HepG2 (cell line): ENCODE measurements around the gene CSNK1E. TPM values are rescaled to one million over a fixed set of nuclear protein-coding genes. Genes with fewer than 3 reads are reported as not detected.
A peak's percentile ranks its signal among the peaks of the same experiment; 100 is the strongest.

ENCODE experiments used
- ATAC-seq: fragments of 200-7000 bp; cut with Tn5 transposase; 3 replicates; pipeline ENCODE4 v1.9.1; 2020; ENCODE audit warnings: mild to moderate bottlenecking, moderate library complexity
- BruUV-seq: library from RNA; stranded (reverse); fragments of 400-500 nt; replicated peaks from 2 replicates; lab custom pipeline; 2021; lab: Mats Ljungman, UMichigan
- CTCF ChIA-PET: fragments of 300-600 bp; formaldehyde crosslinking; extraction: SDS; loops from one replicate; lab custom pipeline; 2021; ENCODE audit warnings: low total read pairs, inconsistent platforms, low intra/inter-chr PET ratio; lab: Yijun Ruan, JAX
- POLR2A ChIA-PET: fragments of 350-600 bp; sonication (Branson Sonifier 250); formaldehyde crosslinking; loops from one replicate; lab custom pipeline; 2020; ENCODE audit warnings: antibody characterized with exemption, inconsistent platforms; lab: Yijun Ruan, JAX
- DNase-seq: peaks from one replicate; pipeline ENCODE4 v3.0.0-alpha.2; 2015; ENCODE audit warnings: low spot score
- FAIRE-seq: peaks from 3 replicates; lab custom pipeline; 2011; peaks lifted over from hg19 to GRCh38; lab: Jason Lieb, UNC
- H2AFZ ChIP-seq: one replicate; pipeline ENCODE4 v1.6.1; 2011; ENCODE audit warnings: low read length, inconsistent platforms
- H3K27ac ChIP-seq: fragments of 300-600 bp; 3 replicates; pipeline ENCODE4 v1.8.0; 2011; ENCODE audit warnings: mixed run types, mild to moderate bottlenecking, mixed read lengths, low read length, inconsistent platforms; ENCODE audit not compliant: insufficient read depth; ENCODE audit errors: extremely low read length
- H3K27me3 ChIP-seq, 2 experiments: fragments of 200-600 bp in 1 of 2; 2 replicates in 1 of 2; 3 replicates in 1 of 2; pipeline versions ENCODE4 v1.6.0 to v1.8.0; 2011; ENCODE audit warnings: low read length in 2 of 2, mild to moderate bottlenecking in 2 of 2, moderate library complexity in 2 of 2, inconsistent platforms in 1 of 2; ENCODE audit not compliant: insufficient read depth in 2 of 2, control insufficient read depth in 1 of 2
- H3K36me3 ChIP-seq, 2 experiments: fragments of 200-600 bp in 1 of 2; replicated peaks in 1 of 2; 2 replicates in 1 of 2; 3 replicates in 1 of 2; pipeline versions ENCODE4 v1.5.1 to v1.8.0; 2011; ENCODE audit warnings: low read length in 2 of 2, inconsistent platforms in 1 of 2; ENCODE audit not compliant: insufficient read depth in 2 of 2, control insufficient read depth in 1 of 2
- H3K4me1 ChIP-seq: 2 replicates; pipeline ENCODE4 v1.5.1; 2012; ENCODE audit warnings: low read length, inconsistent platforms; ENCODE audit not compliant: insufficient read depth
- H3K4me2 ChIP-seq: 2 replicates; pipeline ENCODE4 v1.6.0; 2011; ENCODE audit warnings: low read depth, low read length, inconsistent platforms
- H3K4me3 ChIP-seq, 3 experiments: fragments of 200-600 bp in 1 of 3; sonication (generic), shearing (Covaris generic) in 1 of 3; replicated peaks in 1 of 3; 2 replicates each; pipeline ENCODE4 v1.5.1; 2011 to 2016; ENCODE audit warnings: low read length in 3 of 3, inconsistent platforms in 2 of 3, low read depth in 2 of 3, mild to moderate bottlenecking in 2 of 3, control low read depth in 1 of 3, mixed read lengths in 1 of 3; ENCODE audit not compliant: insufficient read depth in 1 of 3
- H3K79me2 ChIP-seq: one replicate; pipeline ENCODE4 v1.6.1; 2011; ENCODE audit warnings: low read length, inconsistent platforms; ENCODE audit not compliant: insufficient read depth
- H3K9ac ChIP-seq: 2 replicates; pipeline ENCODE4 v1.6.0; 2011; ENCODE audit warnings: mild to moderate bottlenecking, low read depth, low read length, inconsistent platforms; ENCODE audit not compliant: insufficient read depth
- H3K9me3 ChIP-seq: 2 replicates; pipeline ENCODE4 v1.5.1; 2012; ENCODE audit warnings: mild to moderate bottlenecking, low read length
- H4K20me1 ChIP-seq: 2 replicates; pipeline ENCODE4 v1.6.0; 2011; ENCODE audit warnings: inconsistent platforms, mild to moderate bottlenecking, low read length, moderate library complexity; ENCODE audit not compliant: insufficient read depth
- DNMT1 ChIP-seq: sonication (generic); formaldehyde crosslinking; IDR thresholded peaks from 2 replicates; pipeline ENCODE4 v1.5.1; 2020; ENCODE audit warnings: mild to moderate bottlenecking, missing genetic modification reagents
- HNRNPLL ChIP-seq: fragments of 200-400 bp; formaldehyde crosslinking; IDR thresholded peaks from 2 replicates; pipeline ENCODE4 v1.6.1; 2017; ENCODE audit warnings: mild to moderate bottlenecking, low read depth, low read length; ENCODE audit not compliant: poor library complexity, severe bottlenecking
- KLF15 ChIP-seq: sonication (generic); formaldehyde crosslinking; IDR thresholded peaks from 2 replicates; pipeline ENCODE4 v1.8.1; 2023; ENCODE audit warnings: borderline replicate concordance, mild to moderate bottlenecking, inconsistent platforms, missing genetic modification reagents, mixed read lengths
- STAG1 ChIP-seq: sonication (generic); formaldehyde crosslinking; IDR thresholded peaks from 2 replicates; pipeline ENCODE4 v1.4.0; 2020; ENCODE audit warnings: missing genetic modification reagents
- STAT5B ChIP-seq: sonication (generic); formaldehyde crosslinking; IDR thresholded peaks from 2 replicates; pipeline ENCODE4 v1.4.0; 2020; ENCODE audit warnings: missing genetic modification reagents
- TEAD3 ChIP-seq: optimal IDR thresholded peaks from 2 replicates; pipeline ENCODE3; 2016; ENCODE audit warnings: borderline replicate concordance
- ZNF296 ChIP-seq: sonication (generic); formaldehyde crosslinking; conservative IDR thresholded peaks from 2 replicates; pipeline ENCODE4 v1.5.0; 2020; ENCODE audit warnings: mild to moderate bottlenecking, missing genetic modification reagents
- ZNF652 ChIP-seq: IDR thresholded peaks from 2 replicates; pipeline ENCODE4 v1.6.1; 2016; ENCODE audit warnings: low read depth, borderline replicate concordance
- ZSCAN12 ChIP-seq: sonication (generic); formaldehyde crosslinking; IDR thresholded peaks from 2 replicates; pipeline ENCODE4 v1.9.0; 2021; ENCODE audit warnings: mild to moderate bottlenecking, missing genetic modification reagents
- WGBS: methylation state at CpG from one replicate; pipeline ENCODE4 v1.1.6; 2017; ENCODE audit warnings: low lambda C conversion rate; 5-methylcytosine and 5-hydroxymethylcytosine counted together
- in situ Hi-C: cut with HindIII; loops from 2 replicates; pipeline ENCODE4 v1.10.0; 2017; ENCODE audit warnings: low pct_unique_long_range_greater_than_20kb; ENCODE audit not compliant: extremely low pct_ligation_motif_present
- intact Hi-C: fragments of 100-400 bp; cut with micrococcal nuclease; formaldehyde crosslinking; loops from one replicate; pipeline ENCODE4 v1.10.0; 2022; ENCODE audit not compliant: unreplicated experiment
- polyA plus RNA-seq, 8 experiments: library from polyadenylated mRNA; depleted of rRNA in 3 of 8; stranded (reverse) in 7 of 8; unstranded in 1 of 8; fragments of >200 nt; fragmentation: Illumina TruSeq in 4 of 8; extraction: Trizol in 4 of 8; gene quantifications; 2 replicates each; pipeline versions ENCODE4 v1.2.1 to v1.2.3, GENCODE V29; 2011 to 2016; ENCODE audit warnings: low read depth in 4 of 8, missing spikeins in 1 of 8, mixed read lengths in 1 of 8; ENCODE audit not compliant: insufficient read depth in 1 of 8
- total RNA-seq, 5 experiments: library from RNA; depleted of rRNA; stranded (reverse); fragments of >200 nt; fragmentation: Illumina TruSeq; extraction: Trizol; gene quantifications; 2 replicates each; pipeline ENCODE4 v1.2.3, GENCODE V29; 2016; ENCODE audit warnings: low read depth in 1 of 5
- TF ChIP-seq, protein P1 (sequence below): sonication (generic); formaldehyde crosslinking; IDR thresholded peaks from 2 replicates; pipeline ENCODE4 v1.4.0; 2020; ENCODE audit warnings: missing genetic modification reagents, mild to moderate bottlenecking, borderline replicate concordance
- TF ChIP-seq, protein P2 (sequence below): sonication (generic); formaldehyde crosslinking; IDR thresholded peaks from 2 replicates; pipeline ENCODE4 v1.5.0; 2020; ENCODE audit warnings: missing genetic modification reagents, mild to moderate bottlenecking, borderline replicate concordance
- TF ChIP-seq, protein P3 (sequence below): sonication (generic); formaldehyde crosslinking; IDR thresholded peaks from 2 replicates; pipeline ENCODE4 v1.5.1; 2020; ENCODE audit warnings: mild to moderate bottlenecking, missing genetic modification reagents, moderate library complexity
- TF ChIP-seq, protein P4 (sequence below): sonication (generic); formaldehyde crosslinking; IDR thresholded peaks from 2 replicates; pipeline ENCODE4 v1.5.0; 2020; ENCODE audit warnings: missing genetic modification reagents

The CSNK1E gene
- total and polyA plus RNA-seq, 2 of the 13 experiments (the other 11 are each of a cell fraction or from before 2014, with no cell fraction given): 34.7 to 129 TPM

DNA sequence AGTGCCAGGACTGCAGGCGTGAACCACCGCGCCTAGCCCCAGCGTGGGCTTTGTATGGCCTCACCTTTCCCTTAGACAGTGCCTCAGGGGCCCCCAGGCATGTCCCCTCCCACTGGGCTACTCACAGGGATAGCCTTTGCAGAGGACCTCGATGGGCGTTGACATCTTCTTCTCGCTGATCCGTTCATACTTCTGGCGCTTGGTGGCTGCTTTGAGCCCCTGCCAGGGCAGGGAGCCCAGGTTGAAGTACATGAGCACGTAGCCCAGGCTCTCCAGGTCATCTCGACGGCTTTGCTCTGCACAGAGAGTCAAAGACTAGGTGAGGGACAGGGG, 17.5 kb downstream of the CSNK1E start (continued):
- TF ChIP-seq, protein P1, sequence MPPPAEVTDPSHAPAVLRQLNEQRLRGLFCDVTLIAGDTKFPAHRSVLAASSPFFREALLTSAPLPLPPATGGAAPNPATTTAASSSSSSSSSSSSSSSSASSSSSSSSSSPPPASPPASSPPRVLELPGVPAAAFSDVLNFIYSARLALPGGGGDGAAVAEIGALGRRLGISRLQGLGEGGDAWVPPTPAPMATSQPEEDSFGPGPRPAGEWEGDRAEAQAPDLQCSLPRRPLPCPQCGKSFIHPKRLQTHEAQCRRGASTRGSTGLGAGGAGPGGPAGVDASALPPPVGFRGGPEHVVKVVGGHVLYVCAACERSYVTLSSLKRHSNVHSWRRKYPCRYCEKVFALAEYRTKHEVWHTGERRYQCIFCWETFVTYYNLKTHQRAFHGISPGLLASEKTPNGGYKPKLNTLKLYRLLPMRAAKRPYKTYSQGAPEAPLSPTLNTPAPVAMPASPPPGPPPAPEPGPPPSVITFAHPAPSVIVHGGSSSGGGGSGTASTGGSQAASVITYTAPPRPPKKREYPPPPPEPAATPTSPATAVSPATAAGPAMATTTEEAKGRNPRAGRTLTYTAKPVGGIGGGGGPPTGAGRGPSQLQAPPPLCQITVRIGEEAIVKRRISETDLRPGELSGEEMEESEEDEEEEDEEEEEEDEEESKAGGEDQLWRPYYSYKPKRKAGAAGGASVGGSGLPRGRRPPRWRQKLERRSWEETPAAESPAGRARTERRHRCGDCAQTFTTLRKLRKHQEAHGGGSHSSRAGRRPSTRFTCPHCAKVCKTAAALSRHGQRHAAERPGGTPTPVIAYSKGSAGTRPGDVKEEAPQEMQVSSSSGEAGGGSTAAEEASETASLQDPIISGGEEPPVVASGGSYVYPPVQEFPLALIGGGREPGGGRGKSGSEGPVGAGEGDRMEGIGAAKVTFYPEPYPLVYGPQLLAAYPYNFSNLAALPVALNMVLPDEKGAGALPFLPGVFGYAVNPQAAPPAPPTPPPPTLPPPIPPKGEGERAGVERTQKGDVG (CRISPR knock-in tag): no peak
- TF ChIP-seq ZNF652 (CRISPR knock-in tag) (no peak), DNMT1 (no peak), KLF15 (CRISPR knock-in tag) (no peak), ZSCAN12 (CRISPR knock-in tag) (no peak), ZNF296 (CRISPR knock-in tag) (no peak), STAT5B (no peak)
- TF ChIP-seq, protein P2, sequence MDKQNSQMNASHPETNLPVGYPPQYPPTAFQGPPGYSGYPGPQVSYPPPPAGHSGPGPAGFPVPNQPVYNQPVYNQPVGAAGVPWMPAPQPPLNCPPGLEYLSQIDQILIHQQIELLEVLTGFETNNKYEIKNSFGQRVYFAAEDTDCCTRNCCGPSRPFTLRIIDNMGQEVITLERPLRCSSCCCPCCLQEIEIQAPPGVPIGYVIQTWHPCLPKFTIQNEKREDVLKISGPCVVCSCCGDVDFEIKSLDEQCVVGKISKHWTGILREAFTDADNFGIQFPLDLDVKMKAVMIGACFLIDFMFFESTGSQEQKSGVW (CRISPR knock-in tag): no peak

DNA sequence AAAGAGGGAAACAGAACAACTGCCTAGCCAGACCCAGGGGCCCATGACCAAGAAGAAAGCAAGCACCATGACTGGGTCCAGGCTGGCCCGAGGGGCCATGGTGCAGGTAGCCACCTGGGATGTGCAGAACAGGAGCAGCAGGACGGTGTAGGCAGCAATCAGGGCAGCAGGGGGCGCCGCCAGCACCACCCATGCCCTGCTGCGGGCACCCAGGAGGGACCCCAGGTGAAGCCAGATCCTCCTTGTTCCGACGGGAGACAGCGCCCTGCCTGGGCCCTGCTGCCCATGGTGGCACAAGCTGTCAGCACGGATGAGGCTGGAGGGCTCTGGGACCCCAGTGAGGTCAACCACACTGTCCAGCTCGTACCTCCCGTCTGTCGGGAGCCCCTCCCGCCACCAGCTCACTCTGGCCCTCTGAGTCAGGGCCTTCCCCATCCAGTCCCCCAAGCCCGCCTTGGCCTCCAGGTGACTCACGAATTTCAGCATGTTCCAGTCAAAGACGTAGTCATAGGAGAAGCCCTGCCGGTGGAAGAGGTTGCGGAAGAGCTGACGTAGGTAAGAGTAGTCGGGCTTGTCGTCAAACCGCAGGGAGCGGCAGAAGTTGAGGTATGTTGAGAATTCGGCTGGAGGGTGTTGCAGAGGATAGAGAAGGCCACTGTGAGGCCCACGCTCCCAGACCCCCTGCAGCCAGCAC, 18.8 kb downstream of the CSNK1E start:
- H3K9ac ChIP-seq: no peak overlapping the region
- in situ Hi-C loops: loop anchor here (5.0 kb wide), 1 partner anchor 54 kb away; no protein-coding TSS in a partner anchor
- BruUV-seq: no TSS peak
- no peak overlapping the region for H3K4me3 ChIP-seq
- WGBS: 95% methylated on average over 19 of the region's 25 CpGs
- no peak overlapping the region for H3K4me2 ChIP-seq
- peaks cover 57 to 82% of the 10 kb centered on the region in 2 experiments for H3K36me3 ChIP-seq
- H3K27ac ChIP-seq: no peak overlapping the region
- no peaks in the 10 kb centered on the region for H3K9me3 ChIP-seq
- no peak for DNase-seq
- no peak overlapping the region for H2AFZ ChIP-seq
- no peak for FAIRE-seq
- peaks cover 3% of the 10 kb centered on the region for H3K79me2 ChIP-seq
- ChIA-PET POLR2A (no interaction called here), CTCF (interaction anchor here (1.9 kb wide), 1 partner anchor 54 kb away, joined by 9 read pairs; no protein-coding TSS in a partner anchor)
- no peaks in the 10 kb centered on the region for H3K4me1 ChIP-seq
- intact Hi-C loops: loop anchor here (2.0 kb wide), 1 partner anchor 54 kb away; no protein-coding TSS in a partner anchor
- H3K27me3 ChIP-seq: no peaks in the 10 kb centered on the region
- peak; percentile 76 for ATAC-seq
- peaks cover 5% of the 10 kb centered on the region; the same call in 1 of the 2 replicates for H4K20me1 ChIP-seq
- peak; percentile 78 for TF ChIP-seq STAG1 (CRISPR knock-in tag)
- peak; percentile 25 for TF ChIP-seq HNRNPLL
- TF ChIP-seq, protein P3, sequence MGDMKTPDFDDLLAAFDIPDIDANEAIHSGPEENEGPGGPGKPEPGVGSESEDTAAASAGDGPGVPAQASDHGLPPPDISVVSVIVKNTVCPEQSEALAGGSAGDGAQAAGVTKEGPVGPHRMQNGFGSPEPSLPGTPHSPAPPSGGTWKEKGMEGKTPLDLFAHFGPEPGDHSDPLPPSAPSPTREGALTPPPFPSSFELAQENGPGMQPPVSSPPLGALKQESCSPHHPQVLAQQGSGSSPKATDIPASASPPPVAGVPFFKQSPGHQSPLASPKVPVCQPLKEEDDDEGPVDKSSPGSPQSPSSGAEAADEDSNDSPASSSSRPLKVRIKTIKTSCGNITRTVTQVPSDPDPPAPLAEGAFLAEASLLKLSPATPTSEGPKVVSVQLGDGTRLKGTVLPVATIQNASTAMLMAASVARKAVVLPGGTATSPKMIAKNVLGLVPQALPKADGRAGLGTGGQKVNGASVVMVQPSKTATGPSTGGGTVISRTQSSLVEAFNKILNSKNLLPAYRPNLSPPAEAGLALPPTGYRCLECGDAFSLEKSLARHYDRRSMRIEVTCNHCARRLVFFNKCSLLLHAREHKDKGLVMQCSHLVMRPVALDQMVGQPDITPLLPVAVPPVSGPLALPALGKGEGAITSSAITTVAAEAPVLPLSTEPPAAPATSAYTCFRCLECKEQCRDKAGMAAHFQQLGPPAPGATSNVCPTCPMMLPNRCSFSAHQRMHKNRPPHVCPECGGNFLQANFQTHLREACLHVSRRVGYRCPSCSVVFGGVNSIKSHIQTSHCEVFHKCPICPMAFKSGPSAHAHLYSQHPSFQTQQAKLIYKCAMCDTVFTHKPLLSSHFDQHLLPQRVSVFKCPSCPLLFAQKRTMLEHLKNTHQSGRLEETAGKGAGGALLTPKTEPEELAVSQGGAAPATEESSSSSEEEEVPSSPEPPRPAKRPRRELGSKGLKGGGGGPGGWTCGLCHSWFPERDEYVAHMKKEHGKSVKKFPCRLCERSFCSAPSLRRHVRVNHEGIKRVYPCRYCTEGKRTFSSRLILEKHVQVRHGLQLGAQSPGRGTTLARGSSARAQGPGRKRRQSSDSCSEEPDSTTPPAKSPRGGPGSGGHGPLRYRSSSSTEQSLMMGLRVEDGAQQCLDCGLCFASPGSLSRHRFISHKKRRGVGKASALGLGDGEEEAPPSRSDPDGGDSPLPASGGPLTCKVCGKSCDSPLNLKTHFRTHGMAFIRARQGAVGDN: peak; percentile 34; the same call in 1 of the 2 replicates
- TF ChIP-seq, protein P4, sequence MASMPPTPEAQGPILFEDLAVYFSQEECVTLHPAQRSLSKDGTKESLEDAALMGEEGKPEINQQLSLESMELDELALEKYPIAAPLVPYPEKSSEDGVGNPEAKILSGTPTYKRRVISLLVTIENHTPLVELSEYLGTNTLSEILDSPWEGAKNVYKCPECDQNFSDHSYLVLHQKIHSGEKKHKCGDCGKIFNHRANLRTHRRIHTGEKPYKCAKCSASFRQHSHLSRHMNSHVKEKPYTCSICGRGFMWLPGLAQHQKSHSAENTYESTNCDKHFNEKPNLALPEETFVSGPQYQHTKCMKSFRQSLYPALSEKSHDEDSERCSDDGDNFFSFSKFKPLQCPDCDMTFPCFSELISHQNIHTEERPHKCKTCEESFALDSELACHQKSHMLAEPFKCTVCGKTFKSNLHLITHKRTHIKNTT (CRISPR knock-in tag): no peak
- peak; percentile 11 for TF ChIP-seq TEAD3 (CRISPR knock-in tag)
